Natural killer cell (primary cell): ENCODE data around the gene CYSLTR2. TPM values are rescaled to one million over a fixed set of nuclear protein-coding genes. Genes with fewer than 3 reads are reported as not detected.

Experiments used
- ATAC-seq, 3 donors: fragments of 150-1000 bp in 2 of 3; fragments of 200-7000 bp in 1 of 3; cut with Tn5 transposase; 1 replicate in 1 of 3; 2 replicates in 2 of 3; pipeline ENCODE4 v1.10.0; 2021; ENCODE audit warnings: mild to moderate bottlenecking in 2 of 3, moderate library complexity in 2 of 3
- DNase-seq, 2 donors: peaks; one replicate each; pipeline versions ENCODE4 v3.0.0 to v3.0.0-alpha.2; 2013 to 2021; ENCODE audit warnings: mixed read lengths in 1 of 2
- H3K27ac ChIP-seq: one replicate; pipeline ENCODE4 v1.5.1; 2013; ENCODE audit warnings: mild to moderate bottlenecking, low read length
- H3K27me3 ChIP-seq: one replicate; pipeline ENCODE4 v1.6.1; 2013; ENCODE audit warnings: low read length; ENCODE audit not compliant: control insufficient read depth, insufficient read depth
- H3K36me3 ChIP-seq: one replicate; pipeline ENCODE4 v1.6.1; 2013; ENCODE audit warnings: low read length; ENCODE audit not compliant: control insufficient read depth, insufficient read depth
- H3K4me1 ChIP-seq: one replicate; pipeline ENCODE4 v1.6.1; 2013; ENCODE audit warnings: low read length; ENCODE audit not compliant: control insufficient read depth, insufficient read depth
- H3K4me3 ChIP-seq: one replicate; pipeline ENCODE4 v1.5.1; 2013; ENCODE audit warnings: low read length
- H3K9me3 ChIP-seq: one replicate; pipeline ENCODE4 v1.6.1; 2013; ENCODE audit warnings: low read length; ENCODE audit not compliant: control insufficient read depth, insufficient read depth
- H3K27ac Mint-ChIP-seq, 2 donors: one replicate each; pipeline ENCODE4 v1.8.0; 2022; ENCODE audit warnings: mild to moderate bottlenecking in 2 of 2, mixed read lengths in 2 of 2, moderate library complexity in 1 of 2
- H3K27me3 Mint-ChIP-seq, 2 donors: one replicate each; pipeline ENCODE4 v1.8.0; 2022; ENCODE audit warnings: low read depth in 2 of 2, mixed read lengths in 2 of 2
- H3K36me3 Mint-ChIP-seq: one replicate; pipeline ENCODE4 v1.8.0; 2022; ENCODE audit warnings: mixed read lengths
- H3K4me1 Mint-ChIP-seq, 2 donors: one replicate each; pipeline ENCODE4 v1.8.0; 2022; ENCODE audit warnings: mixed read lengths in 2 of 2
- H3K4me3 Mint-ChIP-seq: one replicate; pipeline ENCODE4 v1.8.0; 2022; ENCODE audit warnings: mild to moderate bottlenecking, moderate library complexity, mixed read lengths
- H3K9me3 Mint-ChIP-seq, 2 donors: one replicate each; pipeline ENCODE4 v1.8.0; 2022; ENCODE audit warnings: mixed read lengths in 2 of 2
- CTCF ChIP-seq: fragments of 200-600 bp; IDR thresholded peaks from one replicate; pipeline ENCODE4 v1.8.0; 2022; ENCODE audit warnings: antibody characterized with exemption
- WGBS: methylation state at CpG from one replicate; pipeline ENCODE4 v1.1.7; 2013; ENCODE audit warnings: missing lambda C conversion rate; ENCODE audit not compliant: insufficient coverage; 5-methylcytosine and 5-hydroxymethylcytosine counted together
- intact Hi-C: fragments of 100-400 bp; cut with micrococcal nuclease; formaldehyde crosslinking; loops from one replicate; pipeline ENCODE4 v1.14.2; 2022
- total RNA-seq, 4 donors: library from RNA; stranded (reverse); fragments of 120-200 nt in 1 of 4; gene quantifications; one replicate each; pipeline versions ENCODE4 v1.2.3 to v1.2.4, GENCODE V29; 2013 to 2022

The CYSLTR2 gene
- total RNA-seq, 3 donors from 2014 or later (not counting 1 experiment from before 2014, with no cell fraction given), result 5.3 to 8.6 (median 7.9) TPM

DNA sequence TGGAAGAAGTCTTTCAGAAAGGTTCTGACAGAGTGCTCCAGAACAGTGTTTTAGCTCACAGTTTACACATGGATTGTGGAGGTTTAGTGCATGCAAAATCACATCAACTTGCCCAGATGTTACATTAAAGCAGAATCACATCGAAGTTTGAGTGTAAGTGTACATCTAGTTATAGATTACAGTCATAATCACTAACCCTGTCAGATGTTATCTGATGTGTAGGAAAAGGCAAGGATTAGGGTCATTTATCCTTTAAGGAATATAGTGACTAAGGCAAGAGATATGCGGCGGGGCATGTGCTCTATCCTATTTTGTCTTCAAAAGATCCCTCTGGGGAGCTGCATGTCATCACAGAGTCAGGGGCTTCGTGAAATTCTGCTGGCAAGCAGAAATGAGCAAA, 66.9 kb downstream of the CYSLTR2 start:
- H3K4me3 Mint-ChIP-seq, result no peak overlapping the region

DNA sequence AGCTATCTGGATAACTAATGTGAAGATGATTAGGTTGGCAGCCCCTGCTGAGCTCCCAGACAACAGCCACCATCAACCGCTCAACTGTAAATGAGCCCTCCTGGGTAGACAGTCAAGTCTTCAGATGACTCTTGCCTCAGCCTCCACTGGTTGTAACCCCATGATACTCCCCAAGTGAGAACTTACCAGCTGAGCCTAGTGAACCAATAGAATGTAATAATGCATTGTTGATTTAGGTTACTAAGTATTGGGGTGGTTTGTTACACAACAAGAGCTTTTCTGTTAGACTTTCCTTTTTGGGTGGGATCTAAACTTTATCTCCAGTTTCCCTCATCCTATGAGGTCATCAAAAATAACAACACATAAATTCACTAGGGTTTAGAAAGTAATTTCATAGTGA, 69.4 kb downstream of the CYSLTR2 start:
- Mint-ChIP-seq H3K36me3 (peaks cover 3% of the 10 kb centered on the region), H3K4me1 (no peaks in the 10 kb centered on the region), H3K27me3 (no peaks in the 10 kb centered on the region), H3K27ac (no peak overlapping the region), H3K9me3 (peaks cover 0 to 3% of the 10 kb centered on the region in 2 donors), H3K4me3 (no peak overlapping the region)
- Histone ChIP-seq H3K9me3 (no peaks in the 10 kb centered on the region), H3K27ac (no peak overlapping the region), H3K4me3 (no peak overlapping the region), H3K4me1 (no peaks in the 10 kb centered on the region), H3K36me3 (no peaks in the 10 kb centered on the region), H3K27me3 (no peaks in the 10 kb centered on the region)
- no peak for TF ChIP-seq CTCF
- 100% methylated on average over 1 of the region's 1 CpG for WGBS
- no peak for DNase-seq
- intact Hi-C loops, result no loop called here
- no peak for ATAC-seq

More for the DNA sequence above, 66.9 kb downstream of the CYSLTR2 start:
- Mint-ChIP-seq H3K27me3 (no peaks in the 10 kb centered on the region), H3K27ac (no peak overlapping the region), H3K36me3 (peaks cover 16% of the 10 kb centered on the region), H3K4me1 (no peaks in the 10 kb centered on the region), H3K9me3 (peaks cover 5 to 11% of the 10 kb centered on the region in 2 donors)
- Histone ChIP-seq H3K4me1 (no peaks in the 10 kb centered on the region), H3K27me3 (no peaks in the 10 kb centered on the region), H3K9me3 (peaks cover 3% of the 10 kb centered on the region), H3K4me3 (no peak overlapping the region), H3K36me3 (no peaks in the 10 kb centered on the region), H3K27ac (no peak overlapping the region)
- DNase-seq (no peak), ATAC-seq (no peak)
- no peak for TF ChIP-seq CTCF
- 89% methylated on average over 3 of the region's 4 CpGs for WGBS
- intact Hi-C loops, result no loop called here

DNA sequence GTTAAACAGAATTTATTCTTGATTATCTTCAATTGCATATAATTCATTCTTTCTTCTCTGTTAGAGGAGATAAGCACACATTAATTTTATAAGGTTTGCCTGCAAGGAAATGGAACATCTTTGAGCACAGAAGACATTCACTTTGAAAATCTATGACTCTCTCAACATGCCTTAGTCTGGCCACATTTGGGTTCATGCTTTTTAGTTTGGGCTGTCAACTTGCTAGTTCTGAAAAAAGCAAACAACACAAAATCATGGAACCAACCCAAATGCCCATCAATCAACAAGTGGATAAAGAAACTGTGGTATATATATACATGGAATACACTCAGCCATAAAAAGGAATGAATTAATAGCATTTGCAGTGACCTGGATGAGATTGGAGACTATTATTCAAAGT, 71.5 kb downstream of the CYSLTR2 start:
- H3K36me3 ChIP-seq, result no peaks in the 10 kb centered on the region
- Mint-ChIP-seq H3K27ac (no peak overlapping the region), H3K4me1 (no peaks in the 10 kb centered on the region), H3K36me3 (no peaks in the 10 kb centered on the region), H3K9me3 (no peaks in the 10 kb centered on the region), H3K27me3 (no peaks in the 10 kb centered on the region), H3K4me3 (no peak overlapping the region)
- H3K27ac ChIP-seq, result no peak overlapping the region
- H3K9me3 ChIP-seq, result no peaks in the 10 kb centered on the region
- no peak for TF ChIP-seq CTCF
- no peaks in the 10 kb centered on the region for H3K27me3 ChIP-seq
- ATAC-seq (no peak), DNase-seq (no peak)
- H3K4me1 ChIP-seq, result no peaks in the 10 kb centered on the region
- intact Hi-C loops, result no loop called here
- H3K4me3 ChIP-seq, result no peak overlapping the region

GRCh38 chr13:48726711-48727110, 73.0 kb downstream of the CYSLTR2 start:
- no peak for TF ChIP-seq CTCF

More at GRCh38 chr13:48726711-48727110, 73.0 kb downstream of the CYSLTR2 start:
- intact Hi-C loops, result no loop called here
- DNase-seq (no peak), ATAC-seq (no peak)
- H3K27ac Mint-ChIP-seq, result no peak overlapping the region
- Histone ChIP-seq H3K4me1 (peaks cover under 1% of the 10 kb centered on the region), H3K36me3 (no peaks in the 10 kb centered on the region), H3K27me3 (no peaks in the 10 kb centered on the region), H3K9me3 (no peaks in the 10 kb centered on the region), H3K27ac (no peak overlapping the region), H3K4me3 (no peak overlapping the region)
- peaks cover 4 to 5% of the 10 kb centered on the region in 2 donors for H3K4me1 Mint-ChIP-seq
- H3K27me3 Mint-ChIP-seq, result peaks cover 0 to 4% of the 10 kb centered on the region in 2 donors
- no peak overlapping the region for H3K4me3 Mint-ChIP-seq
- no peaks in the 10 kb centered on the region for H3K9me3 Mint-ChIP-seq
- WGBS, result 96% methylated on average over 2 of the region's 2 CpGs
- no peaks in the 10 kb centered on the region for H3K36me3 Mint-ChIP-seq
